GM23338 (cell line): ENCODE results near the gene AGAP1. TPM values are rescaled to one million over a fixed set of nuclear protein-coding genes. Genes with fewer than 3 reads are reported as not detected.

Experiments
- ATAC-seq: fragments of 200-7000 bp; cut with Tn5 transposase; 3 replicates; pipeline ENCODE4 v1.9.1; 2020
- DNase-seq: peaks from one replicate; pipeline ENCODE4 v3.0.0-alpha.2; 2015; ENCODE audit warnings: low spot score
- H2AFZ ChIP-seq: fragments of 200-600 bp; sonication (generic); 2 replicates; pipeline ENCODE4 v1.8.0; 2016; ENCODE audit warnings: antibody characterized with exemption, mild to moderate bottlenecking, moderate library complexity
- H3F3A ChIP-seq: fragments of 200-600 bp; sonication (generic); replicated peaks from 2 replicates; pipeline ENCODE4 v1.8.0; 2017; ENCODE audit warnings: antibody characterized with exemption, mixed run types, low read depth
- H3K27ac ChIP-seq: fragments of 200-600 bp; sonication (generic); 2 replicates; pipeline ENCODE4 v1.6.1; 2016; ENCODE audit warnings: low read depth
- H3K27me3 ChIP-seq: fragments of 200-600 bp; sonication (generic); 2 replicates; pipeline ENCODE4 v1.8.0; 2016; ENCODE audit warnings: mild to moderate bottlenecking, mixed run types, moderate library complexity; ENCODE audit not compliant: insufficient read depth
- H3K36me3 ChIP-seq: fragments of 200-600 bp; sonication (generic); 2 replicates; pipeline ENCODE4 v1.8.0; 2016; ENCODE audit warnings: mild to moderate bottlenecking; ENCODE audit not compliant: insufficient read depth
- H3K4me1 ChIP-seq: fragments of 200-600 bp; sonication (generic); 2 replicates; pipeline ENCODE4 v1.8.0; 2016; ENCODE audit warnings: mild to moderate bottlenecking, moderate library complexity; ENCODE audit not compliant: insufficient read depth
- H3K4me2 ChIP-seq: fragments of 200-600 bp; sonication (generic); 2 replicates; pipeline ENCODE4 v1.7.1; 2017; ENCODE audit warnings: mixed run types
- H3K4me3 ChIP-seq: fragments of 200-600 bp; sonication (generic); 2 replicates; pipeline ENCODE4 v1.6.1; 2016; ENCODE audit warnings: mixed run types
- H3K79me2 ChIP-seq: fragments of 200-600 bp; sonication (generic); replicated peaks from 2 replicates; pipeline ENCODE4 v1.8.0; 2017; ENCODE audit warnings: mild to moderate bottlenecking; ENCODE audit not compliant: insufficient read depth
- H3K9me2 ChIP-seq: fragments of 200-600 bp; sonication (generic); 2 replicates; pipeline ENCODE4 v1.8.0; 2017; ENCODE audit not compliant: insufficient read depth
- H4K20me1 ChIP-seq: fragments of 200-600 bp; sonication (generic); replicated peaks from 2 replicates; pipeline ENCODE4 v1.8.0; 2017; ENCODE audit warnings: mild to moderate bottlenecking; ENCODE audit not compliant: insufficient read depth
- H3K27ac Mint-ChIP-seq: 2 replicates; pipeline ENCODE4 v1.8.0; 2020; ENCODE audit warnings: inconsistent platforms, mild to moderate bottlenecking, moderate library complexity, mixed read lengths
- H3K27me3 Mint-ChIP-seq: 3 replicates; pipeline ENCODE4 v1.8.0; 2022; ENCODE audit warnings: low read depth, mild to moderate bottlenecking, moderate library complexity, mixed read lengths, inconsistent platforms; ENCODE audit not compliant: insufficient read depth, poor library complexity
- H3K36me3 Mint-ChIP-seq: 3 replicates; pipeline ENCODE4 v1.8.0; 2021; ENCODE audit warnings: low read depth, mild to moderate bottlenecking, inconsistent platforms, moderate library complexity, mixed read lengths
- H3K4me1 Mint-ChIP-seq: 3 replicates; pipeline ENCODE4 v1.8.0; 2020; ENCODE audit warnings: mild to moderate bottlenecking, inconsistent platforms, mixed read lengths
- H3K4me3 Mint-ChIP-seq: 3 replicates; pipeline ENCODE4 v1.8.0; 2021; ENCODE audit warnings: moderate library complexity, mild to moderate bottlenecking, inconsistent platforms, mixed read lengths
- H3K9me3 Mint-ChIP-seq: 3 replicates; pipeline ENCODE4 v1.8.0; 2020; ENCODE audit warnings: moderate library complexity, mild to moderate bottlenecking, inconsistent platforms, mixed read lengths
- CREB1 ChIP-seq: fragments of 250-450 bp; sonication (Bioruptor Pico); IDR thresholded peaks from 2 replicates; pipeline ENCODE4 v1.5.0; 2020; ENCODE audit warnings: low read depth, mild to moderate bottlenecking, moderate library complexity
- EZH2 ChIP-seq: fragments of 200-600 bp; sonication (generic); IDR thresholded peaks from one replicate; pipeline ENCODE4 v1.8.0; 2017; ENCODE audit warnings: antibody characterized with exemption, mild to moderate bottlenecking, low read depth; ENCODE audit not compliant: unreplicated experiment
- EZH2phosphoT487 ChIP-seq: fragments of 200-600 bp; sonication (generic); IDR thresholded peaks from one replicate; pipeline ENCODE4 v1.8.1; 2018; ENCODE audit warnings: antibody characterized with exemption; ENCODE audit not compliant: unreplicated experiment
- JUNB ChIP-seq: IDR thresholded peaks from one replicate; pipeline ENCODE4 v1.6.1; 2016; ENCODE audit warnings: antibody characterized with exemption; ENCODE audit not compliant: unreplicated experiment
- NANOG ChIP-seq: IDR thresholded peaks from 2 replicates; pipeline ENCODE4 v1.6.1; 2016; ENCODE audit warnings: antibody characterized with exemption, borderline replicate concordance
- POLR2AphosphoS5 ChIP-seq: IDR thresholded peaks from 2 replicates; pipeline ENCODE4 v1.6.1; 2016; ENCODE audit warnings: antibody characterized with exemption, low read depth
- STAT1 ChIP-seq: IDR thresholded peaks from one replicate; pipeline ENCODE4 v1.6.1; 2016; ENCODE audit warnings: antibody characterized with exemption; ENCODE audit not compliant: unreplicated experiment
- ZNF114 ChIP-seq: fragments of 250-450 bp; sonication (Bioruptor Pico); IDR thresholded peaks from 2 replicates; pipeline ENCODE4 v1.5.0; 2020; ENCODE audit warnings: mild to moderate bottlenecking, moderate library complexity
- polyA plus RNA-seq: library from polyadenylated mRNA; unstranded; fragments of >200 nt; fragmentation: Nextera tagmentation; extraction: Ambion mirVana; gene quantifications from 2 replicates; pipeline ENCODE4 v1.2.1, GENCODE V29; 2016
- total RNA-seq: library from RNA; depleted of rRNA; stranded (reverse); fragments of >200 nt; shearing (Covaris generic); gene quantifications from 2 replicates; pipeline ENCODE4 v1.2.3, GENCODE V29; 2014
- TF ChIP-seq, protein P1 (sequence below): IDR thresholded peaks from 2 replicates; pipeline ENCODE4 v1.6.1; 2016; ENCODE audit warnings: antibody characterized with exemption
- TF ChIP-seq, protein P2 (sequence below): IDR thresholded peaks from one replicate; pipeline ENCODE4 v1.6.1; 2018; ENCODE audit warnings: antibody characterized with exemption; ENCODE audit not compliant: unreplicated experiment
- TF ChIP-seq, protein P3 (sequence below): fragments of 250-450 bp; sonication (Bioruptor Pico); IDR thresholded peaks from 2 replicates; pipeline ENCODE4 v1.5.0; 2020; ENCODE audit warnings: mild to moderate bottlenecking, moderate library complexity
- TF ChIP-seq, protein P4 (sequence below), 2 experiments: fragments of 200-600 bp in 1 of 2; sonication (generic) in 1 of 2; conservative IDR thresholded peaks; 2 replicates each; pipeline versions ENCODE4 v1.5.1 to v1.6.1; 2016 to 2017; ENCODE audit warnings: antibody characterized with exemption in 2 of 2, low read depth in 2 of 2, mild to moderate bottlenecking in 2 of 2, moderate library complexity in 1 of 2

AGAP1 gene
- total and polyA plus RNA-seq, 2 experiments from 2014 or later, result 13.3 to 27.9 TPM

DNA sequence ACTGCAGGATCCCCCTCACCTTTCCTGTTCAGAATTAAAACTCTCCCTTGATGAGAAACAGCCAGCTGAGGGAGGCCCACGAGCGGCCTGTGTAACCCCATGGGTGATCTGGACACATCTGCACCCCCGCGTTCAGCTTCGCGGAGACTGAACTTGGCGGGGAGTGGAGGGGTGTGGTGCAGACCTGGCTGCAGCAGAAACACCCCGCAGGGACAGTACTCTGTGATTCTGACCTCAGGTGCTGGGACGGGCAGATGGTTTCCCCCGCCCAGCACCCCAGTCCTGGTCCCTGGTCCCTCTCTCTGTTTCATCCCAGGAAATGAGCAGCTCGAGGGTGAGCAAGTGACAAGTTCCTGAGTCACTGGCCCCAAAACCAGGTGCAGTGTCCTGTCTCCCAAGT lies 633.2 kb downstream of the AGAP1 start (continued):
- TF ChIP-seq, protein P1, sequence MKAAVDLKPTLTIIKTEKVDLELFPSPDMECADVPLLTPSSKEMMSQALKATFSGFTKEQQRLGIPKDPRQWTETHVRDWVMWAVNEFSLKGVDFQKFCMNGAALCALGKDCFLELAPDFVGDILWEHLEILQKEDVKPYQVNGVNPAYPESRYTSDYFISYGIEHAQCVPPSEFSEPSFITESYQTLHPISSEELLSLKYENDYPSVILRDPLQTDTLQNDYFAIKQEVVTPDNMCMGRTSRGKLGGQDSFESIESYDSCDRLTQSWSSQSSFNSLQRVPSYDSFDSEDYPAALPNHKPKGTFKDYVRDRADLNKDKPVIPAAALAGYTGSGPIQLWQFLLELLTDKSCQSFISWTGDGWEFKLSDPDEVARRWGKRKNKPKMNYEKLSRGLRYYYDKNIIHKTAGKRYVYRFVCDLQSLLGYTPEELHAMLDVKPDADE, result no peak
- TF ChIP-seq, protein P2, sequence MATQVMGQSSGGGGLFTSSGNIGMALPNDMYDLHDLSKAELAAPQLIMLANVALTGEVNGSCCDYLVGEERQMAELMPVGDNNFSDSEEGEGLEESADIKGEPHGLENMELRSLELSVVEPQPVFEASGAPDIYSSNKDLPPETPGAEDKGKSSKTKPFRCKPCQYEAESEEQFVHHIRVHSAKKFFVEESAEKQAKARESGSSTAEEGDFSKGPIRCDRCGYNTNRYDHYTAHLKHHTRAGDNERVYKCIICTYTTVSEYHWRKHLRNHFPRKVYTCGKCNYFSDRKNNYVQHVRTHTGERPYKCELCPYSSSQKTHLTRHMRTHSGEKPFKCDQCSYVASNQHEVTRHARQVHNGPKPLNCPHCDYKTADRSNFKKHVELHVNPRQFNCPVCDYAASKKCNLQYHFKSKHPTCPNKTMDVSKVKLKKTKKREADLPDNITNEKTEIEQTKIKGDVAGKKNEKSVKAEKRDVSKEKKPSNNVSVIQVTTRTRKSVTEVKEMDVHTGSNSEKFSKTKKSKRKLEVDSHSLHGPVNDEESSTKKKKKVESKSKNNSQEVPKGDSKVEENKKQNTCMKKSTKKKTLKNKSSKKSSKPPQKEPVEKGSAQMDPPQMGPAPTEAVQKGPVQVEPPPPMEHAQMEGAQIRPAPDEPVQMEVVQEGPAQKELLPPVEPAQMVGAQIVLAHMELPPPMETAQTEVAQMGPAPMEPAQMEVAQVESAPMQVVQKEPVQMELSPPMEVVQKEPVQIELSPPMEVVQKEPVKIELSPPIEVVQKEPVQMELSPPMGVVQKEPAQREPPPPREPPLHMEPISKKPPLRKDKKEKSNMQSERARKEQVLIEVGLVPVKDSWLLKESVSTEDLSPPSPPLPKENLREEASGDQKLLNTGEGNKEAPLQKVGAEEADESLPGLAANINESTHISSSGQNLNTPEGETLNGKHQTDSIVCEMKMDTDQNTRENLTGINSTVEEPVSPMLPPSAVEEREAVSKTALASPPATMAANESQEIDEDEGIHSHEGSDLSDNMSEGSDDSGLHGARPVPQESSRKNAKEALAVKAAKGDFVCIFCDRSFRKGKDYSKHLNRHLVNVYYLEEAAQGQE, result no peak
- TF ChIP-seq EZH2 (no peak), STAT1 (no peak), POLR2AphosphoS5 (no peak)

DNA sequence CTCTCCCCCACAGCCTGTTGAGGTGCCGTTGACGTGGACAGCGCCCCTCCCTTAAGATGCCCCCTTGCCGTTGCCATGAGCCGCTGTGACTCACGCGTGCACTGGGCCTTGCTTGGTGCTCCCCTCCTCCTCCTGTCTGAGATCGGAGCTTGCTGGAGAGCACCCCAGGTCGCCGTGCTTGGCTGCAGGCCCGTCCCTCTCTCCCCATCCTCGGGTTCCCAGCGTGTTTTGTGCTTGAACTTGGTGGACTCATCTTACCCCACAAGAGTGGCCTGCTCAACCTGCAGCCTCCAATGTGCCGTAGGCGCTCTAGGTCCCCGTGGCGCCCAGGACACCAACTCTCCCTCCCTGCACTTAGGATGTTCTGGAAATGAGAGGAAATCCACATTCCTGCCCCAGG lies 634.5 kb downstream of the AGAP1 start:
- Histone ChIP-seq H3K27ac (no peak overlapping the region), H3K79me2 (no peaks in the 10 kb centered on the region), H3F3A (0 out of 2 replicates have a peak, but pooled peaks cover 4% of the 10 kb centered on the region), H3K9me2 (no peaks in the 10 kb centered on the region), H3K27me3 (no peaks in the 10 kb centered on the region), H3K36me3 (no peaks in the 10 kb centered on the region), H4K20me1 (no peaks in the 10 kb centered on the region), H3K4me1 (peaks cover 11% of the 10 kb centered on the region), H3K4me3 (no peak overlapping the region), H2AFZ (no peak overlapping the region), H3K4me2 (no peak overlapping the region)
- H3K9me3 Mint-ChIP-seq, result no peaks in the 10 kb centered on the region
- H3K4me3 Mint-ChIP-seq, result no peak overlapping the region
- DNase-seq, result no peak
- ATAC-seq, result no peak
- peaks cover 6% of the 10 kb centered on the region; the same call in 2 of the 3 replicates for H3K36me3 Mint-ChIP-seq
- H3K4me1 Mint-ChIP-seq, result peaks cover 38% of the 10 kb centered on the region
- peaks cover 21% of the 10 kb centered on the region for H3K27me3 Mint-ChIP-seq
- H3K27ac Mint-ChIP-seq, result no peak overlapping the region
- TF ChIP-seq, protein P1, result no peak
- TF ChIP-seq, protein P3, sequence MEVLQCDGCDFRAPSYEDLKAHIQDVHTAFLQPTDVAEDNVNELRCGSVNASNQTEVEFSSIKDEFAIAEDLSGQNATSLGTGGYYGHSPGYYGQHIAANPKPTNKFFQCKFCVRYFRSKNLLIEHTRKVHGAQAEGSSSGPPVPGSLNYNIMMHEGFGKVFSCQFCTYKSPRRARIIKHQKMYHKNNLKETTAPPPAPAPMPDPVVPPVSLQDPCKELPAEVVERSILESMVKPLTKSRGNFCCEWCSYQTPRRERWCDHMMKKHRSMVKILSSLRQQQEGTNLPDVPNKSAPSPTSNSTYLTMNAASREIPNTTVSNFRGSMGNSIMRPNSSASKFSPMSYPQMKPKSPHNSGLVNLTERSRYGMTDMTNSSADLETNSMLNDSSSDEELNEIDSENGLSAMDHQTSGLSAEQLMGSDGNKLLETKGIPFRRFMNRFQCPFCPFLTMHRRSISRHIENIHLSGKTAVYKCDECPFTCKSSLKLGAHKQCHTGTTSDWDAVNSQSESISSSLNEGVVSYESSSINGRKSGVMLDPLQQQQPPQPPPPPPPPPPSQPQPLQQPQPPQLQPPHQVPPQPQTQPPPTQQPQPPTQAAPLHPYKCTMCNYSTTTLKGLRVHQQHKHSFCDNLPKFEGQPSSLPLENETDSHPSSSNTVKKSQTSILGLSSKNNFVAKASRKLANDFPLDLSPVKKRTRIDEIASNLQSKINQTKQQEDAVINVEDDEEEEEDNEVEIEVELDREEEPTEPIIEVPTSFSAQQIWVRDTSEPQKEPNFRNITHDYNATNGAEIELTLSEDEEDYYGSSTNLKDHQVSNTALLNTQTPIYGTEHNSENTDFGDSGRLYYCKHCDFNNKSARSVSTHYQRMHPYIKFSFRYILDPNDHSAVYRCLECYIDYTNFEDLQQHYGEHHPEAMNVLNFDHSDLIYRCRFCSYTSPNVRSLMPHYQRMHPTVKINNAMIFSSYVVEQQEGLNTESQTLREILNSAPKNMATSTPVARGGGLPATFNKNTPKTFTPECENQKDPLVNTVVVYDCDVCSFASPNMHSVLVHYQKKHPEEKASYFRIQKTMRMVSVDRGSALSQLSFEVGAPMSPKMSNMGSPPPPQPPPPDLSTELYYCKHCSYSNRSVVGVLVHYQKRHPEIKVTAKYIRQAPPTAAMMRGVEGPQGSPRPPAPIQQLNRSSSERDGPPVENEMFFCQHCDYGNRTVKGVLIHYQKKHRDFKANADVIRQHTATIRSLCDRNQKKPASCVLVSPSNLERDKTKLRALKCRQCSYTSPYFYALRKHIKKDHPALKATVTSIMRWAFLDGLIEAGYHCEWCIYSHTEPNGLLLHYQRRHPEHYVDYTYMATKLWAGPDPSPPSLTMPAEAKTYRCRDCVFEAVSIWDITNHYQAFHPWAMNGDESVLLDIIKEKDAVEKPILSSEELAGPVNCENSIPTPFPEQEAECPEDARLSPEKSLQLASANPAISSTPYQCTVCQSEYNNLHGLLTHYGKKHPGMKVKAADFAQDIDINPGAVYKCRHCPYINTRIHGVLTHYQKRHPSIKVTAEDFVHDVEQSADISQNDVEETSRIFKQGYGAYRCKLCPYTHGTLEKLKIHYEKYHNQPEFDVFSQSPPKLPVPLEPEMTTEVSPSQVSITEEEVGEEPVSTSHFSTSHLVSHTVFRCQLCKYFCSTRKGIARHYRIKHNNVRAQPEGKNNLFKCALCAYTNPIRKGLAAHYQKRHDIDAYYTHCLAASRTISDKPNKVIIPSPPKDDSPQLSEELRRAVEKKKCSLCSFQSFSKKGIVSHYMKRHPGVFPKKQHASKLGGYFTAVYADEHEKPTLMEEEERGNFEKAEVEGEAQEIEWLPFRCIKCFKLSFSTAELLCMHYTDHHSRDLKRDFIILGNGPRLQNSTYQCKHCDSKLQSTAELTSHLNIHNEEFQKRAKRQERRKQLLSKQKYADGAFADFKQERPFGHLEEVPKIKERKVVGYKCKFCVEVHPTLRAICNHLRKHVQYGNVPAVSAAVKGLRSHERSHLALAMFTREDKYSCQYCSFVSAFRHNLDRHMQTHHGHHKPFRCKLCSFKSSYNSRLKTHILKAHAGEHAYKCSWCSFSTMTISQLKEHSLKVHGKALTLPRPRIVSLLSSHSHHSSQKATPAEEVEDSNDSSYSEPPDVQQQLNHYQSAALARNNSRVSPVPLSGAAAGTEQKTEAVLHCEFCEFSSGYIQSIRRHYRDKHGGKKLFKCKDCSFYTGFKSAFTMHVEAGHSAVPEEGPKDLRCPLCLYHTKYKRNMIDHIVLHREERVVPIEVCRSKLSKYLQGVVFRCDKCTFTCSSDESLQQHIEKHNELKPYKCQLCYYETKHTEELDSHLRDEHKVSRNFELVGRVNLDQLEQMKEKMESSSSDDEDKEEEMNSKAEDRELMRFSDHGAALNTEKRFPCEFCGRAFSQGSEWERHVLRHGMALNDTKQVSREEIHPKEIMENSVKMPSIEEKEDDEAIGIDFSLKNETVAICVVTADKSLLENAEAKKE (CRISPR knock-in tag), result no peak
- TF ChIP-seq ZNF114 (CRISPR knock-in tag) (no peak), JUNB (no peak), STAT1 (no peak), NANOG (no peak), CREB1 (CRISPR knock-in tag) (no peak), EZH2 (no peak), EZH2phosphoT487 (no peak), POLR2AphosphoS5 (no peak)
- TF ChIP-seq, protein P4, sequence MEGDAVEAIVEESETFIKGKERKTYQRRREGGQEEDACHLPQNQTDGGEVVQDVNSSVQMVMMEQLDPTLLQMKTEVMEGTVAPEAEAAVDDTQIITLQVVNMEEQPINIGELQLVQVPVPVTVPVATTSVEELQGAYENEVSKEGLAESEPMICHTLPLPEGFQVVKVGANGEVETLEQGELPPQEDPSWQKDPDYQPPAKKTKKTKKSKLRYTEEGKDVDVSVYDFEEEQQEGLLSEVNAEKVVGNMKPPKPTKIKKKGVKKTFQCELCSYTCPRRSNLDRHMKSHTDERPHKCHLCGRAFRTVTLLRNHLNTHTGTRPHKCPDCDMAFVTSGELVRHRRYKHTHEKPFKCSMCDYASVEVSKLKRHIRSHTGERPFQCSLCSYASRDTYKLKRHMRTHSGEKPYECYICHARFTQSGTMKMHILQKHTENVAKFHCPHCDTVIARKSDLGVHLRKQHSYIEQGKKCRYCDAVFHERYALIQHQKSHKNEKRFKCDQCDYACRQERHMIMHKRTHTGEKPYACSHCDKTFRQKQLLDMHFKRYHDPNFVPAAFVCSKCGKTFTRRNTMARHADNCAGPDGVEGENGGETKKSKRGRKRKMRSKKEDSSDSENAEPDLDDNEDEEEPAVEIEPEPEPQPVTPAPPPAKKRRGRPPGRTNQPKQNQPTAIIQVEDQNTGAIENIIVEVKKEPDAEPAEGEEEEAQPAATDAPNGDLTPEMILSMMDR (conservative IDR thresholded peaks at IDR 0.05; ENCODE audit: low read depth in 2 of 2), result no peak
